Caco-2 (cell line): ENCODE measurements around the gene AMZ1. TPM values are rescaled to one million over a fixed set of nuclear protein-coding genes. Genes with fewer than 3 reads are reported as not detected.

Experiments
- BruUV-seq: library from RNA; stranded (reverse); fragments of 400-500 nt; replicated peaks from 2 replicates; lab custom pipeline; 2021; lab: Mats Ljungman, UMichigan
- CTCF ChIA-PET: fragments of 300-600 bp; sonication (Branson Sonifier 250); formaldehyde crosslinking; loops from one replicate; lab custom pipeline; 2022; ENCODE audit warnings: antibody characterized with exemption; lab: Charles Lee
- POLR2A ChIA-PET: fragments of 300-600 bp; sonication (Branson Sonifier 250); formaldehyde crosslinking; loops from one replicate; lab custom pipeline; 2022; ENCODE audit warnings: antibody characterized with exemption; lab: Charles Lee
- DNase-seq, 2 experiments: peaks; one replicate each; pipeline versions ENCODE4 v3.0.0 to v3.0.0-alpha.2; 2020 to 2022
- H3K27me3 ChIP-seq: replicated peaks from 2 replicates; pipeline ENCODE4 v1.6.0; 2011; ENCODE audit warnings: low read length; ENCODE audit not compliant: control insufficient read depth, insufficient read depth
- H3K36me3 ChIP-seq: 2 replicates; pipeline ENCODE4 v1.5.1; 2011; ENCODE audit warnings: low read length; ENCODE audit not compliant: control insufficient read depth, insufficient read depth
- H3K4me1 ChIP-seq: fragments of 250-450 bp; sonication (Bioruptor Pico); 2 replicates; pipeline ENCODE4 v1.5.1; 2020; ENCODE audit warnings: mild to moderate bottlenecking
- H3K4me3 ChIP-seq: 2 replicates; pipeline ENCODE4 v1.5.1; 2011; ENCODE audit warnings: low read depth, mild to moderate bottlenecking, control low read depth, low read length
- H3K9me3 ChIP-seq: fragments of 250-450 bp; sonication (Bioruptor Pico); 2 replicates; pipeline ENCODE4 v1.5.1; 2020; ENCODE audit warnings: mild to moderate bottlenecking, moderate library complexity
- H3K27ac Mint-ChIP-seq: one replicate; pipeline ENCODE4 v1.8.0; 2022; ENCODE audit warnings: mixed read lengths; ENCODE audit not compliant: unreplicated experiment
- H3K27me3 Mint-ChIP-seq: one replicate; pipeline ENCODE4 v1.8.0; 2022; ENCODE audit warnings: mixed read lengths; ENCODE audit not compliant: insufficient read depth, unreplicated experiment
- H3K36me3 Mint-ChIP-seq: one replicate; pipeline ENCODE4 v1.8.0; 2022; ENCODE audit warnings: mild to moderate bottlenecking, mixed read lengths; ENCODE audit not compliant: insufficient read depth, unreplicated experiment
- H3K4me1 Mint-ChIP-seq: one replicate; pipeline ENCODE4 v1.8.0; 2022; ENCODE audit warnings: low read depth, mixed read lengths; ENCODE audit not compliant: unreplicated experiment
- H3K4me3 Mint-ChIP-seq: one replicate; pipeline ENCODE4 v1.8.0; 2022; ENCODE audit warnings: mild to moderate bottlenecking, moderate library complexity, mixed read lengths; ENCODE audit not compliant: unreplicated experiment
- H3K9me3 Mint-ChIP-seq: one replicate; pipeline ENCODE4 v1.8.0; 2022; ENCODE audit warnings: mixed read lengths; ENCODE audit not compliant: unreplicated experiment
- CTCF ChIP-seq, 2 experiments: fragments of 200-600 bp in 1 of 2; IDR thresholded peaks; 1 replicate in 1 of 2; 2 replicates in 1 of 2; pipeline versions ENCODE4 v1.5.1 to v1.8.0; 2011 to 2022; ENCODE audit warnings: antibody characterized with exemption in 1 of 2, control low read depth in 1 of 2, inconsistent platforms in 1 of 2, low read depth in 1 of 2, low read length in 1 of 2, mild to moderate bottlenecking in 1 of 2, moderate library complexity in 1 of 2; ENCODE audit not compliant: insufficient read depth in 1 of 2, severe bottlenecking in 1 of 2, unreplicated experiment in 1 of 2
- intact Hi-C: fragments of 100-400 bp; cut with micrococcal nuclease; formaldehyde crosslinking; loops from one replicate; pipeline ENCODE4 v1.10.0; 2022; ENCODE audit not compliant: unreplicated experiment
- total RNA-seq: library from RNA; stranded (reverse); gene quantifications from 2 replicates; pipeline ENCODE4 v1.2.3, GENCODE V29; 2022

The AMZ1 gene
- total RNA-seq, 1 experiment from 2014 or later = 0.11 TPM

- H3K36me3 Mint-ChIP-seq = peaks cover 6% of the 10 kb centered on the region
- H3K4me1 Mint-ChIP-seq = no peaks in the 10 kb centered on the region
- BruUV-seq = no TSS peak
- no peaks in the 10 kb centered on the region for H3K4me1 ChIP-seq
- H3K4me3 ChIP-seq = no peak overlapping the region
- no peaks in the 10 kb centered on the region; the same call in 1 of the 2 replicates for H3K36me3 ChIP-seq
- H3K27me3 Mint-ChIP-seq = no peaks in the 10 kb centered on the region
- CTCF ChIA-PET = interaction anchor here (2.1 kb wide), 1 partner anchor 11 kb away, joined by 5 read pairs; no protein-coding TSS in a partner anchor
- no peaks in the 10 kb centered on the region for H3K9me3 ChIP-seq
- H3K4me3 Mint-ChIP-seq = no peak overlapping the region
- no peaks in the 10 kb centered on the region for H3K9me3 Mint-ChIP-seq
- H3K27ac Mint-ChIP-seq = no peak overlapping the region
- no peaks in the 10 kb centered on the region for H3K27me3 ChIP-seq
- DNase-seq = no peak
- intact Hi-C loops = no loop called here
- TF ChIP-seq CTCF (IDR thresholded peaks at IDR 0.05; ENCODE audit: insufficient read depth in 1 of 2, low read depth in 1 of 2, low read length in 1 of 2, severe bottlenecking in 1 of 2, unreplicated experiment in 1 of 2) = no peak
- POLR2A ChIA-PET = no interaction called here
These were observed 28.2 kb upstream of the AMZ1 start for GRCh38 chr7:2659556-2660358.

GRCh38 chr7:2660359-2661095 lies 27.5 kb upstream of the AMZ1 start:
- DNase-seq = no peak
- H3K9me3 Mint-ChIP-seq = no peaks in the 10 kb centered on the region
- CTCF ChIA-PET = no interaction called here
- Histone ChIP-seq H3K4me3 (no peak overlapping the region), H3K4me1 (no peaks in the 10 kb centered on the region), H3K36me3 (no peaks in the 10 kb centered on the region; the same call in 1 of the 2 replicates), H3K27me3 (no peaks in the 10 kb centered on the region), H3K9me3 (no peaks in the 10 kb centered on the region)
- intact Hi-C loops = no loop called here
- no peaks in the 10 kb centered on the region for H3K4me1 Mint-ChIP-seq
- no peak overlapping the region for H3K4me3 Mint-ChIP-seq
- H3K27ac Mint-ChIP-seq = no peak overlapping the region
- no peak for TF ChIP-seq CTCF (IDR thresholded peaks at IDR 0.05; ENCODE audit: insufficient read depth in 1 of 2, low read depth in 1 of 2, low read length in 1 of 2, severe bottlenecking in 1 of 2, unreplicated experiment in 1 of 2)
- peaks cover 11% of the 10 kb centered on the region for H3K36me3 Mint-ChIP-seq
- no peaks in the 10 kb centered on the region for H3K27me3 Mint-ChIP-seq
- no TSS peak for BruUV-seq
- POLR2A ChIA-PET = no interaction called here

- no peak overlapping the region for H3K4me3 Mint-ChIP-seq
- DNase-seq = no peak
- no peaks in the 10 kb centered on the region for H3K27me3 Mint-ChIP-seq
- no peak for TF ChIP-seq CTCF (IDR thresholded peaks at IDR 0.05; ENCODE audit: insufficient read depth in 1 of 2, low read depth in 1 of 2, low read length in 1 of 2, severe bottlenecking in 1 of 2, unreplicated experiment in 1 of 2)
- no peak overlapping the region for H3K27ac Mint-ChIP-seq
- Histone ChIP-seq H3K4me3 (no peak overlapping the region), H3K36me3 (no peaks in the 10 kb centered on the region; the same call in 1 of the 2 replicates), H3K27me3 (no peaks in the 10 kb centered on the region), H3K4me1 (no peaks in the 10 kb centered on the region), H3K9me3 (no peaks in the 10 kb centered on the region)
- ChIA-PET CTCF (no interaction called here), POLR2A (no interaction called here)
- peaks cover 13% of the 10 kb centered on the region for H3K36me3 Mint-ChIP-seq
- intact Hi-C loops = no loop called here
- no peaks in the 10 kb centered on the region for H3K9me3 Mint-ChIP-seq
- BruUV-seq = no TSS peak
- no peaks in the 10 kb centered on the region for H3K4me1 Mint-ChIP-seq
These were observed 26.9 kb upstream of the AMZ1 start for GRCh38 chr7:2661096-2661449.
